HFFc6 (cell line): ENCODE measurements around the gene ZNRF2. TPM values are rescaled to one million over a fixed set of nuclear protein-coding genes. Genes with fewer than 3 reads are reported as not detected.

Experiments used
- DNase-seq: peaks from one replicate; pipeline ENCODE4 v3.0.0-alpha.2; 2018
- H3K27ac Mint-ChIP-seq: 2 replicates; pipeline ENCODE4 v1.8.0; 2020; ENCODE audit warnings: mild to moderate bottlenecking, mixed read lengths
- H3K27me3 Mint-ChIP-seq: 2 replicates; pipeline ENCODE4 v1.8.0; 2021; ENCODE audit warnings: mild to moderate bottlenecking, moderate library complexity, mixed read lengths; ENCODE audit not compliant: insufficient read depth
- H3K36me3 Mint-ChIP-seq: 2 replicates; pipeline ENCODE4 v1.8.0; 2021; ENCODE audit warnings: low read depth, mixed read lengths
- H3K4me1 Mint-ChIP-seq: 2 replicates; pipeline ENCODE4 v1.8.0; 2020; ENCODE audit warnings: low read depth, mixed read lengths
- H3K4me3 Mint-ChIP-seq: 2 replicates; pipeline ENCODE4 v1.8.0; 2020; ENCODE audit warnings: mild to moderate bottlenecking, moderate library complexity, mixed read lengths
- H3K9me3 Mint-ChIP-seq: 2 replicates; pipeline ENCODE4 v1.8.0; 2020; ENCODE audit warnings: mild to moderate bottlenecking, mixed read lengths
- total RNA-seq, 6 experiments: library from RNA; stranded (reverse); fragmentation: NEBNext Ultra II Directional; extraction: Animal tissue kit (Norgen Biotek cat#: 25700); gene quantifications; 2 replicates in 1 of 6; 3 replicates in 5 of 6; pipeline ENCODE4 v1.2.3, GENCODE V29; 2021
- TF ChIP-seq, protein P1 (sequence below): fragments of 200-600 bp; sonication (generic); IDR thresholded peaks from 2 replicates; pipeline ENCODE4 v1.5.0; 2021; ENCODE audit warnings: antibody characterized with exemption, mild to moderate bottlenecking

The ZNRF2 gene
- total RNA-seq, 6 experiments from 2014 or later = 2.3 to 3.1 (median 2.7) TPM

GRCh38 chr7:30306976-30307375, 22.6 kb downstream of the ZNRF2 start:
- no peak for DNase-seq
- Mint-ChIP-seq H3K9me3 (no peaks in the 10 kb centered on the region), H3K4me3 (no peak overlapping the region), H3K4me1 (no peaks in the 10 kb centered on the region; the same call in 1 of the 2 replicates), H3K27ac (no peak overlapping the region), H3K27me3 (no peaks in the 10 kb centered on the region), H3K36me3 (no peaks in the 10 kb centered on the region)
- TF ChIP-seq, protein P1, sequence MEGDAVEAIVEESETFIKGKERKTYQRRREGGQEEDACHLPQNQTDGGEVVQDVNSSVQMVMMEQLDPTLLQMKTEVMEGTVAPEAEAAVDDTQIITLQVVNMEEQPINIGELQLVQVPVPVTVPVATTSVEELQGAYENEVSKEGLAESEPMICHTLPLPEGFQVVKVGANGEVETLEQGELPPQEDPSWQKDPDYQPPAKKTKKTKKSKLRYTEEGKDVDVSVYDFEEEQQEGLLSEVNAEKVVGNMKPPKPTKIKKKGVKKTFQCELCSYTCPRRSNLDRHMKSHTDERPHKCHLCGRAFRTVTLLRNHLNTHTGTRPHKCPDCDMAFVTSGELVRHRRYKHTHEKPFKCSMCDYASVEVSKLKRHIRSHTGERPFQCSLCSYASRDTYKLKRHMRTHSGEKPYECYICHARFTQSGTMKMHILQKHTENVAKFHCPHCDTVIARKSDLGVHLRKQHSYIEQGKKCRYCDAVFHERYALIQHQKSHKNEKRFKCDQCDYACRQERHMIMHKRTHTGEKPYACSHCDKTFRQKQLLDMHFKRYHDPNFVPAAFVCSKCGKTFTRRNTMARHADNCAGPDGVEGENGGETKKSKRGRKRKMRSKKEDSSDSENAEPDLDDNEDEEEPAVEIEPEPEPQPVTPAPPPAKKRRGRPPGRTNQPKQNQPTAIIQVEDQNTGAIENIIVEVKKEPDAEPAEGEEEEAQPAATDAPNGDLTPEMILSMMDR = no peak

DNA sequence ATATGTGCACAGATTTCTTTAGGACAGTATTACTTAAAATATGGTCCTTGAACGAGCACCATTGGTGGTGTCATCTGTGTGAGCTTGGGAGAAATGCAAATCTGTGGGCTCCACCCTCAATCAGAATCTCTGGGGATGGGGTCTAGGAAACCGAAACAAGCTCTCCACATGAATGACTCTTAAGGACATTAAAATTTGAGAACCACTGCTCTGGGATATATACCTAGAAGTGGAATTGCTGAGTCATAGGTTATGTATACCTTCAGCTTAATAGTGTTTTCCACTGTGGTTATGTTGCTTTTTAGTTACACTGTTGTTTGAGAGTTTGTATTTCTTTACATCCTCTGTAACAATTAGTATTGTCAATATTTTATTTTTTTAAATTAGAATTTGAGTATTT, 24.0 kb downstream of the ZNRF2 start:
- TF ChIP-seq, protein P1 = no peak
- Mint-ChIP-seq H3K27me3 (no peaks in the 10 kb centered on the region), H3K27ac (no peak overlapping the region), H3K36me3 (no peaks in the 10 kb centered on the region), H3K9me3 (no peaks in the 10 kb centered on the region), H3K4me1 (no peaks in the 10 kb centered on the region; the same call in 1 of the 2 replicates), H3K4me3 (no peak overlapping the region)
- no peak for DNase-seq

DNA sequence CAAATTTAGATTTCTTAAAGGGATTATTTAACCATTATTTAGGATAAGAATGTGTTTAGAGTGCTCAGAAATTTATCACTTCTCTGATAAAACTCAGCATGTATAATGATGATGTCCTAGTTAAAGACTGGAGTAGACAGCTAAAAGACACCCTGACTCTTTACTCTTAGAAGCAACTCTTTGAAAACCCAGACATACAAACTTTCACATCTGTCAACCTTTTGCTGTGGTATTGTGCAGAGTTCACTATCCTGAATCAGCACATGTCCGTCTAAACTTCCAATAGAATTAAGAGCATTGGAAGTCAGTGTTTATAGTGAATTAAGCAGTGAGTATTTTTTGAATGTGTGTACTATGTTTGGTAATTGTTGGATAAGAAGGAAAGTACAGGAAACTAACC, 24.9 kb downstream of the ZNRF2 start:
- Mint-ChIP-seq H3K9me3 (no peaks in the 10 kb centered on the region), H3K4me3 (no peak overlapping the region), H3K4me1 (no peaks in the 10 kb centered on the region; the same call in 1 of the 2 replicates), H3K36me3 (no peaks in the 10 kb centered on the region), H3K27me3 (no peaks in the 10 kb centered on the region), H3K27ac (no peak overlapping the region)
- DNase-seq = no peak
- TF ChIP-seq, protein P1 = no peak

- Mint-ChIP-seq H3K4me1 (no peaks in the 10 kb centered on the region; the same call in 1 of the 2 replicates), H3K9me3 (no peaks in the 10 kb centered on the region), H3K4me3 (no peak overlapping the region), H3K27me3 (no peaks in the 10 kb centered on the region), H3K36me3 (no peaks in the 10 kb centered on the region), H3K27ac (no peak overlapping the region)
- no peak for DNase-seq
- TF ChIP-seq, protein P1 = no peak
Observed at GRCh38 chr7:30309842-30310435, 25.5 kb downstream of the ZNRF2 start.

- Mint-ChIP-seq H3K4me1 (no peaks in the 10 kb centered on the region), H3K9me3 (no peaks in the 10 kb centered on the region), H3K4me3 (no peak overlapping the region), H3K27me3 (no peaks in the 10 kb centered on the region), H3K27ac (no peak overlapping the region), H3K36me3 (no peaks in the 10 kb centered on the region)
- TF ChIP-seq, protein P1 = no peak
- no peak for DNase-seq
Observed at GRCh38 chr7:30310674-30311362, 26.4 kb downstream of the ZNRF2 start.
